Stimulated activated effector memory CD8-positive, alpha-beta T cell treated with anti-CD3 and anti-CD28 coated beads, Interleukin-12 subunit alpha, Interleukin-12 subunit beta, amount 100 ng/mL, for 72 hours (primary cell): Measurements from ENCODE around the gene CCDC8.
A peak's percentile ranks its signal among the peaks of the same experiment; 100 is the strongest.
"Not testable (repeated sequence)": the region's sequence is repeated elsewhere in the genome, so short reads cannot be mapped to it uniquely, and the experiment has no call there.

Experiments used
- ATAC-seq: fragments of 150-1000 bp; cut with Tn5 transposase; 2 replicates; pipeline ENCODE4 v1.10.0; 2021
- DNase-seq, 2 donors: peaks; one replicate each; pipeline ENCODE4 v3.0.0; 2021 to 2022; ENCODE audit warnings: low spot score in 2 of 2
- H3K27ac Mint-ChIP-seq: one replicate; pipeline ENCODE4 v1.8.0; 2022; ENCODE audit warnings: mild to moderate bottlenecking, mixed read lengths
- H3K36me3 Mint-ChIP-seq: one replicate; pipeline ENCODE4 v1.8.0; 2022; ENCODE audit warnings: mild to moderate bottlenecking, mixed read lengths
- H3K4me1 Mint-ChIP-seq: one replicate; pipeline ENCODE4 v1.8.0; 2022; ENCODE audit warnings: mixed read lengths
- H3K4me3 Mint-ChIP-seq: one replicate; pipeline ENCODE4 v1.8.0; 2022; ENCODE audit warnings: mild to moderate bottlenecking, mixed read lengths
- H3K9me3 Mint-ChIP-seq: one replicate; pipeline ENCODE4 v1.8.0; 2022; ENCODE audit warnings: mixed read lengths

CCDC8 gene

GRCh38 chr19:46402725-46403124 is 10.6 kb downstream of the CCDC8 start:
- no peaks in the 10 kb centered on the region for H3K36me3 Mint-ChIP-seq
- H3K4me3 Mint-ChIP-seq: no peak overlapping the region
- peaks cover 14% of the 10 kb centered on the region for H3K4me1 Mint-ChIP-seq
- no peak overlapping the region for H3K27ac Mint-ChIP-seq
- no peaks in the 10 kb centered on the region for H3K9me3 Mint-ChIP-seq
- ATAC-seq (no peak), DNase-seq (no peak)

- ATAC-seq, DNase-seq, H3K4me1 Mint-ChIP-seq, H3K27ac Mint-ChIP-seq, H3K9me3 Mint-ChIP-seq, H3K36me3 Mint-ChIP-seq, H3K4me3 Mint-ChIP-seq: not testable (repeated sequence)
Observed at GRCh38 chr19:46397801-46398479, 15.4 kb downstream of the CCDC8 start.

- H3K4me3 Mint-ChIP-seq: no peak overlapping the region
- no peak overlapping the region for H3K27ac Mint-ChIP-seq
- no peaks in the 10 kb centered on the region for H3K9me3 Mint-ChIP-seq
- no peak for ATAC-seq
- peaks cover 5% of the 10 kb centered on the region for H3K4me1 Mint-ChIP-seq
- peaks cover 34% of the 10 kb centered on the region for H3K36me3 Mint-ChIP-seq
- no peak for DNase-seq
Observed at GRCh38 chr19:46394402-46394797, 19.0 kb downstream of the CCDC8 start.

- no peak for ATAC-seq
- H3K9me3 Mint-ChIP-seq: no peaks in the 10 kb centered on the region
- peaks cover 40% of the 10 kb centered on the region for H3K36me3 Mint-ChIP-seq
- peaks cover 5% of the 10 kb centered on the region for H3K4me1 Mint-ChIP-seq
- no peak overlapping the region for H3K4me3 Mint-ChIP-seq
- peak overlapping the region; percentile 33 for H3K27ac Mint-ChIP-seq
- no peak for DNase-seq
Observed at GRCh38 chr19:46393456-46394401, 19.6 kb downstream of the CCDC8 start.

GRCh38 chr19:46392837-46393236 is 20.5 kb downstream of the CCDC8 start:
- H3K4me1 Mint-ChIP-seq: peaks cover 5% of the 10 kb centered on the region
- H3K9me3 Mint-ChIP-seq: no peaks in the 10 kb centered on the region
- H3K36me3 Mint-ChIP-seq: peaks cover 49% of the 10 kb centered on the region
- DNase-seq (no peak), ATAC-seq (no peak)
- H3K27ac Mint-ChIP-seq: peak overlapping the region; percentile 33
- no peak overlapping the region for H3K4me3 Mint-ChIP-seq

- H3K9me3 Mint-ChIP-seq: no peaks in the 10 kb centered on the region
- no peak for DNase-seq
- no peak overlapping the region for H3K4me3 Mint-ChIP-seq
- peaks cover 54% of the 10 kb centered on the region for H3K36me3 Mint-ChIP-seq
- H3K4me1 Mint-ChIP-seq: peaks cover 5% of the 10 kb centered on the region
- ATAC-seq: no peak
- peak overlapping the region; percentile 33 for H3K27ac Mint-ChIP-seq
Observed at GRCh38 chr19:46392252-46392801, 21.0 kb downstream of the CCDC8 start.

- Mint-ChIP-seq H3K9me3 (no peaks in the 10 kb centered on the region), H3K4me3 (no peak overlapping the region), H3K36me3 (peaks cover 62% of the 10 kb centered on the region), H3K27ac (no peak overlapping the region), H3K4me1 (peaks cover 5% of the 10 kb centered on the region)
- no peak for DNase-seq
- ATAC-seq: no peak
Observed at GRCh38 chr19:46391296-46392251, 21.8 kb downstream of the CCDC8 start.

GRCh38 chr19:46390866-46391265 is 22.5 kb downstream of the CCDC8 start:
- Mint-ChIP-seq H3K36me3 (peaks cover 65% of the 10 kb centered on the region), H3K9me3 (no peaks in the 10 kb centered on the region), H3K4me3 (no peak overlapping the region), H3K27ac (no peak overlapping the region), H3K4me1 (peaks cover 5% of the 10 kb centered on the region)
- DNase-seq (no peak), ATAC-seq (no peak)

GRCh38 chr19:46390121-46390858 is 23.1 kb downstream of the CCDC8 start:
- ATAC-seq: no peak
- Mint-ChIP-seq H3K9me3 (no peaks in the 10 kb centered on the region), H3K4me3 (no peak overlapping the region), H3K27ac (peak overlapping the region; percentile 43), H3K4me1 (peaks cover 5% of the 10 kb centered on the region), H3K36me3 (peaks cover 69% of the 10 kb centered on the region)
- no peak for DNase-seq

GRCh38 chr19:46388311-46389095 is 24.9 kb downstream of the CCDC8 start:
- DNase-seq (no peak), ATAC-seq (no peak)
- no peaks in the 10 kb centered on the region for H3K9me3 Mint-ChIP-seq
- H3K4me3 Mint-ChIP-seq: no peak overlapping the region
- H3K27ac Mint-ChIP-seq: no peak overlapping the region
- no peaks in the 10 kb centered on the region for H3K4me1 Mint-ChIP-seq
- H3K36me3 Mint-ChIP-seq: peaks cover 80% of the 10 kb centered on the region

- no peak overlapping the region for H3K4me3 Mint-ChIP-seq
- DNase-seq (no peak), ATAC-seq (no peak)
- H3K36me3 Mint-ChIP-seq: peaks cover 87% of the 10 kb centered on the region
- H3K4me1 Mint-ChIP-seq: no peaks in the 10 kb centered on the region
- no peaks in the 10 kb centered on the region for H3K9me3 Mint-ChIP-seq
- H3K27ac Mint-ChIP-seq: no peak overlapping the region
Observed at GRCh38 chr19:46387713-46388130, 25.6 kb downstream of the CCDC8 start.

- no peak overlapping the region for H3K4me3 Mint-ChIP-seq
- no peak overlapping the region for H3K27ac Mint-ChIP-seq
- H3K9me3 Mint-ChIP-seq: no peaks in the 10 kb centered on the region
- H3K36me3 Mint-ChIP-seq: peaks cover 88% of the 10 kb centered on the region
- ATAC-seq (no peak), DNase-seq (no peak)
- no peaks in the 10 kb centered on the region for H3K4me1 Mint-ChIP-seq
Observed at GRCh38 chr19:46386996-46387712, 26.2 kb downstream of the CCDC8 start.

- no peak overlapping the region for H3K27ac Mint-ChIP-seq
- H3K36me3 Mint-ChIP-seq: peaks cover 91% of the 10 kb centered on the region
- no peaks in the 10 kb centered on the region for H3K4me1 Mint-ChIP-seq
- H3K4me3 Mint-ChIP-seq: no peak overlapping the region
- no peaks in the 10 kb centered on the region for H3K9me3 Mint-ChIP-seq
- ATAC-seq (no peak), DNase-seq (no peak)
Observed at GRCh38 chr19:46386151-46386550, 27.2 kb downstream of the CCDC8 start.
